BJ (cell line): ENCODE results near the gene GLTP. TPM values are rescaled to one million over a fixed set of nuclear protein-coding genes. Genes with fewer than 3 reads are reported as not detected.
"Not testable (repeated sequence)": the region's sequence is repeated elsewhere in the genome, so short reads cannot be mapped to it uniquely, and the experiment has no call there.

Source experiments
- CTCF ChIA-PET: fragments of 350-600 bp; formaldehyde crosslinking; extraction: SDS; loops from one replicate; lab custom pipeline; 2021; ENCODE audit warnings: antibody characterized with exemption, inconsistent platforms; lab: Yijun Ruan, JAX
- POLR2A ChIA-PET: fragments of 300-600 bp; sonication (Branson Sonifier 250); formaldehyde crosslinking; extraction: SDS; loops from one replicate; lab custom pipeline; 2021; ENCODE audit warnings: antibody characterized with exemption; lab: Charles Lee
- DNase-seq: peaks from one replicate; pipeline ENCODE4 v3.0.0-alpha.2; 2011; ENCODE audit warnings: low read depth
- H3K27me3 ChIP-seq: 2 replicates; pipeline ENCODE4 v1.6.0; 2011; ENCODE audit warnings: low read length; ENCODE audit not compliant: control insufficient read depth, insufficient read depth
- H3K36me3 ChIP-seq: 2 replicates; pipeline ENCODE4 v1.5.1; 2011; ENCODE audit warnings: low read length; ENCODE audit not compliant: control insufficient read depth, insufficient read depth
- H3K4me3 ChIP-seq: 2 replicates; pipeline ENCODE4 v1.5.1; 2011; ENCODE audit warnings: low read depth, mild to moderate bottlenecking, control low read depth, low read length
- CTCF ChIP-seq: IDR thresholded peaks from 2 replicates; pipeline ENCODE4 v1.5.1; 2011; ENCODE audit warnings: low read depth, mild to moderate bottlenecking, control low read depth, inconsistent platforms, low read length, moderate library complexity; ENCODE audit not compliant: insufficient read depth
- polyA plus RNA-seq: library from polyadenylated mRNA; depleted of rRNA; stranded (reverse); fragments of >200 nt; gene quantifications from 2 replicates; pipeline ENCODE4 v1.2.3, GENCODE V29; 2011

The GLTP gene
- polyA plus RNA-seq, 1 experiment = 33.8 TPM

- Histone ChIP-seq H3K4me3 (peak overlapping the region; percentile 61), H3K27me3 (no peaks in the 10 kb centered on the region), H3K36me3 (peaks cover 13% of the 10 kb centered on the region)
- no peak for TF ChIP-seq CTCF
- CTCF ChIA-PET = interaction anchor here (0.8 to 1.4 kb wide), 5 partner anchors 32 to 103 kb away, joined by 3 to 4 read pairs (median 3); no protein-coding TSS in a partner anchor
- POLR2A ChIA-PET = interaction anchor here (0.7 kb wide), 1 partner anchor 893 kb away, joined by 8 read pairs; no protein-coding TSS in a partner anchor
- no peak for DNase-seq
Measured at GRCh38 chr12:109900752-109901580, 20.6 kb upstream of the GLTP start.

GRCh38 chr12:109899783-109900751 is 19.7 kb upstream of the GLTP start, which contains the start of gene TCHP:
TCHP (plus strand) TSS chr12:109900274; CDS start chr12:109903027, 2,753 bp downstream.
- Histone ChIP-seq H3K4me3 (peak within 1 kb of the TSS; percentile 61), H3K36me3 (peaks cover 10% of the 10 kb centered on the region), H3K27me3 (no peaks in the 10 kb centered on the region)
- CTCF ChIA-PET = interaction anchor here (0.8 to 1.4 kb wide), 6 partner anchors 20 to 104 kb away, joined by 3 to 4 read pairs (median 3); no protein-coding TSS in a partner anchor
- POLR2A ChIA-PET = interaction anchor here (0.7 kb wide), 1 partner anchor 892 kb away, joined by 8 read pairs; no protein-coding TSS in a partner anchor
- TF ChIP-seq CTCF = peak; percentile 57
- DNase-seq = peak; percentile 51

- CTCF ChIA-PET = interaction anchor here (0.8 to 1.3 kb wide), 3 partner anchors 11 to 144 kb away, joined by 3 read pairs; no protein-coding TSS in a partner anchor
- H3K27me3 ChIP-seq = not testable (repeated sequence)
Measured at GRCh38 chr12:109899345-109899744, 19.0 kb upstream of the GLTP start.

GRCh38 chr12:109897029-109897428 is 16.7 kb upstream of the GLTP start:
- ChIA-PET POLR2A (no interaction called here), CTCF (interaction anchor here (1.2 kb wide), 1 partner anchor 44 kb away, joined by 4 read pairs; no protein-coding TSS in a partner anchor)
- Histone ChIP-seq H3K4me3 (no peak overlapping the region), H3K27me3 (no peaks in the 10 kb centered on the region), H3K36me3 (no peaks in the 10 kb centered on the region)
- DNase-seq = no peak
- no peak for TF ChIP-seq CTCF

More at GRCh38 chr12:109899345-109899744, 19.0 kb upstream of the GLTP start:
- H3K36me3 ChIP-seq, POLR2A ChIA-PET, DNase-seq: not testable (repeated sequence)
- H3K4me3 ChIP-seq = peak overlapping the region; percentile 61; the same call in 1 of the 2 replicates

GRCh38 chr12:109896188-109896587 is 15.8 kb upstream of the GLTP start:
- no peak for TF ChIP-seq CTCF
- DNase-seq = no peak
- ChIA-PET CTCF (interaction anchor here (1.2 to 1.4 kb wide), 2 partner anchors 30 to 43 kb away, joined by 3 read pairs; no protein-coding TSS in a partner anchor), POLR2A (no interaction called here)
- Histone ChIP-seq H3K27me3 (no peaks in the 10 kb centered on the region), H3K4me3 (no peak overlapping the region), H3K36me3 (no peaks in the 10 kb centered on the region)
